Stimulated activated CD8-positive, alpha-beta memory T cell treated with anti-CD3 and anti-CD28 coated beads, Interleukin-7, amount 100 ng/mL, for 24 hours (primary cell): Measurements from ENCODE around the gene CBLC.

Experiments used
- DNase-seq: peaks from one replicate; pipeline ENCODE4 v3.0.0-alpha.2; 2020; ENCODE audit warnings: low read depth

The CBLC gene, protein sequence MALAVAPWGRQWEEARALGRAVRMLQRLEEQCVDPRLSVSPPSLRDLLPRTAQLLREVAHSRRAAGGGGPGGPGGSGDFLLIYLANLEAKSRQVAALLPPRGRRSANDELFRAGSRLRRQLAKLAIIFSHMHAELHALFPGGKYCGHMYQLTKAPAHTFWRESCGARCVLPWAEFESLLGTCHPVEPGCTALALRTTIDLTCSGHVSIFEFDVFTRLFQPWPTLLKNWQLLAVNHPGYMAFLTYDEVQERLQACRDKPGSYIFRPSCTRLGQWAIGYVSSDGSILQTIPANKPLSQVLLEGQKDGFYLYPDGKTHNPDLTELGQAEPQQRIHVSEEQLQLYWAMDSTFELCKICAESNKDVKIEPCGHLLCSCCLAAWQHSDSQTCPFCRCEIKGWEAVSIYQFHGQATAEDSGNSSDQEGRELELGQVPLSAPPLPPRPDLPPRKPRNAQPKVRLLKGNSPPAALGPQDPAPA

DNA sequence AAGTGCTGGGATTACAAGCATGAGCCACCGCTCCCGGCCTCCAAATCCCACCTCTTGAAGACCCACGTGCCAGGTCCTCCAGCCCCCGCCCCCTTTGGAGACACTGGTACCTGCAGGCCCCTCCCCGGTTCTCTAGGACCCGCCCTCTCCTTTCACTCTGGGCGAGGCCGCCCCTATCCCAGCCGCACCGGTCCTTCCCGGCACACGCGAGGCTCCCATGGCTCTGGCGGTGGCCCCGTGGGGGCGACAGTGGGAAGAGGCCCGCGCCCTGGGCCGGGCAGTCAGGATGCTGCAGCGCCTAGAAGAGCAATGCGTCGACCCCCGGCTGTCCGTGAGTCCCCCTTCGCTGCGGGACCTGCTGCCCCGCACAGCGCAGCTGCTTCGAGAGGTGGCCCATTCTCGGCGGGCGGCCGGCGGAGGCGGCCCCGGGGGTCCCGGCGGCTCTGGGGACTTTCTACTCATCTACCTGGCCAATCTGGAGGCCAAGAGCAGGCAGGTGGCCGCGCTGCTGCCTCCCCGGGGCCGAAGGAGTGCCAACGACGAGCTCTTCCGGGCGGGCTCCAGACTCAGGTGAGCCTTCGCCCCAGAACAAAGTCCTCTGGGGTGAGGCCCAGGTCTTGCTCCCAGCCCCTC is at the start of gene CBLC:
CBLC (plus strand) TSS at position 176 of the 633 bp plus-strand sequence; CDS start at position 218, 42 bp downstream.
- DNase-seq: no peak

DNA sequence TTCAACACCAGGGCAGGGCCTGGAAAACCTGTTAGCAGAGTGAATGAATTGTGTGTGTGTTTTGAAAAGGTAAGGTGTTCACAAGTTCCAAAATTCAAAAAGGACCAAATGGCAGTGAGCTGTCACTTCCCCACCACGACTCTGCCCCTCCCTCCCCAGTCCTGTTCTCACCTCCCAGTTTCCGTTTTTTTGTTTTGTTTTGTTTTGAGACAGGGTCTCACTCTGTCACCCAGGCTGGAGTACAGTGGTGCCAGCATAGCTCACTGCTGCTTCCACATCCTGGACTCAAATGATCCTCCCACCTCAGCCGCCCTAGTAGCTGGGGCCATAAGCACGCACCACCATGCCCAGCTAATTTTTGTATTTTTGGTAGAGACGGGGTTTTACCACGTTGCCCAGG is 49.5 kb upstream of the CBLC start:
- no peak for DNase-seq

DNA sequence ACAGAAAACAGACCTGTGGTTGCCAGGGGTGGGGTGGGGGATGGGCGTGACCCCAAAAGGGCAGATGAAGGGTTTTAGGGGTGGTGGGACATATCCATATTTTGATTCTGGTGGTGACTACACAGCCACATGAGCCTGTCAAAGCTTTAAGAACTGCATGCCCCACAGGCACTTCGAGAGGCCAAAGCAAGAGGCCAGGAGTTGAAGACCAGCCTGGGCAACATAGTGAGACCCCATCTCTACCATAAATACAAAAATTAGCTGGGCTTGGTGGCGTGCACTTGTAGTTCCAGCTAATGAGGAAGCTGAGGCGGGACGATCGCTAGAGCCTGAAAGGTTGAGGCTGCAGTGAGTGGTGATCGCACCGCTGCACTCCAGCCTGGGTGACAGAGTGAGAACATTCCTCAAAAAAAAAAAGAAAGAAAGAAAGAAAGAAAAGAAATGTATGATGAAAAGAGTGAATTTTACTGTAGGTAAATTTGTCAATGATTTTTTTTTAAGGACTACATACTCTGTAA is 48.1 kb upstream of the CBLC start:
- no peak for DNase-seq

DNA sequence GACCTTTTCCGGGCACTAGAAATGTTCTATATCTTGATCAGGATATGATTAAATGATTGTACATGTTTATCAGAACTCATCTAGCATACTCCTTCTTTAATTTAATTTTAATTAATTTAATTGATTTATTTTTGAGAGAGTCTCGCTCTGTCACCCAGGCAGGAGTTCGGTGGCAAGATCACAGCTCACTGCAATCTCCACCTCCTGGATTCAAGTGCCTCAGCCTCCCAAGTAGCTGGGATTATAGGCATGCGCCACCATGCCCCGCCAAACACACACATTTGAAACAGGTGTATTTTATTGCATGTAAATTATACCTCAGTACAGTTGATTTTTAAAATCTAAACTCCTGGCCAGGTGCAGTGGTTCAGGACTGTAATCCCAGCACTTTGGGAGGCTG is 46.6 kb upstream of the CBLC start:
- DNase-seq: no peak

DNA sequence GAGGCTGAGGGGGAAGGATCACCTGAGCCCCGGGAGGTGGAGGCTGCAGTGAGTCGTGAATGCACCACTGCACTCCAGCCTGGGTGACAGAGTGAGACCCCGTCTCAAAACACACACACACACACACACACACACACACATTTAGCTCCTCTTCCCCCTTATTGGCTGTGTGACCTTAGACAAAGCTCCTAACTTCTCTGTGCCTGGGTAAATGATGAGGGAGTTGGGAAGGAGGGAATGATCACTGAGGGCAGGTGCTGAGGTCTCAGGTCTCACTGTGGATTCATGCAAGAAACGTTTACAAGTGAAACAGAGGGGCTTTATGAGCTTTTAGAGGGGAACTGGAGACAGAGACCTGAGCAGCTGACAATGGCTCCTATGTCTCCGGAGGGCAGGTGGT is 46.1 kb upstream of the CBLC start:
- DNase-seq: no peak

DNA sequence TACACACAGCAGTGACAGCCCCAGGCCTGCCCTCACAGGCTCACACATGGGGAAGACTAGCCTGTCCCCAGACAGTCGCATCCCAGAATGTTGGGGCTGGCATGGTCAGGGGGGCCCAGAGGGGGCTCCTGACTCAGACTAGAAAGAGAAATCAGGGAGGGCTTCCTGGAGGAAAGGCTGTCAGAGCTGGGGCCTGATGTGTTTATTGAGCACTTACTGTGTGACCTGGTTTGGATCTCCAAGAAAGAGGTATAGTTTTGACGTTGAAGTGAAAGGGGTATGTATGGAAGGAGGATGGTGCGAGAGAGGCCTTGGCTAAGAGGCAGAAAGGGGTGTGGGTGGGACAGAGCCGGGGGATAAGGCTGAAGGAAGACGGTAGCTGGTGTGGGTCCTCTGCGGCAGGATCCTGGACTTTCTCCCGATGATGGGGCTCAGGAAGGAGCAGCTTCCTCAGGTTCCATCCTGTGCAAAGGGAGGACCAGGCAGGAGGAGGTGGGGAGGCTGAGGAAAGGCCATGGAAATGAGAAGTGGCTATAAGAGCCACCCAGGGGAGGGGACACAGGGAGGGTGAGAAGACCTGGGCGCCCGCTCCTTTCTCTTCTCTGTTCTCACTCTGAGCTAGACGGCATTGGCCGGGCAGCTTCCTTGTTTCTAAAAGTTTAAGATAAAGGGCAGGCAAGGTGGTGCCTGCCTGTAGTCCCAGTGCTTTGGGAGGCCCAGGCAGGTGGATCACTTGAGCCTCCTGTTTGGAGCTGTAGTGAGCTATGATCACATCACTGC is 45.3 kb upstream of the CBLC start:
- no peak for DNase-seq

DNA sequence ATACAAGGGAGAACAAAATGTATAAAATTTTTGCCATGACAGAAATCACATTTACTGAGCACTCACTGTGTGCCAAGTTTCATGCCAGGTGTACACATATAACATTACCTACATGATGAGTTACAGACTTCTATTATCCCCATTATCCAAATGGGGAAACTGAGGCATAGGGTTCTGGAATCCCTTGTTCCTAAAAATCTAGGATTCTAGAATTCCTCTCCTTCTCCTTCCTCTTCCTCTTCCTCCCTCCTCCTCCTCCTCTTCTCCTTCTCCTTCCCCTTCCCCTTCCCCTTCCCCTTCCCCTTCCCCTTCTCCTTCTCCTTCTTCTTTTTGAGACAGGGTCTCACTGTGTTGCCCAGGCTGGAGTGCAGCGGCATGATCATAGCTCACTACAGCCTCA is 43.3 kb upstream of the CBLC start:
- DNase-seq: no peak

DNA sequence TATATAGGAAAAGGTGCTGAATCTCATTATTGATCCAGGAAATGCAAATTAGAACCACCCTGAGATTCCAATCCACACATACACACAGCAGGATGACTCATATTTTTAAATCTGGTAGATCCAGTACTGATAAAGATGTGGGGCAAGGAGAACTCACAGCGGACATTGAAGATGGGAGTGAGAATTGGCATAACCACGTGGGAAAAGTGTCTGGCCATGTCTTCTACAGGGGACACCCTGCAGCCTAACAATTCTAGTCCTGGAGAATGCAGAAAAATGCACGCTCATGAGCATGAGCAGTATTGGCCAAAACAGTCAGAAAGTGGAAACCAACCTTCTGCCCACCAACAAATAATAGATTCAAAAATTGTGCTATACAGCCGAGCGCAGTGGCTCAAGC is 42.7 kb upstream of the CBLC start:
- DNase-seq: no peak

DNA sequence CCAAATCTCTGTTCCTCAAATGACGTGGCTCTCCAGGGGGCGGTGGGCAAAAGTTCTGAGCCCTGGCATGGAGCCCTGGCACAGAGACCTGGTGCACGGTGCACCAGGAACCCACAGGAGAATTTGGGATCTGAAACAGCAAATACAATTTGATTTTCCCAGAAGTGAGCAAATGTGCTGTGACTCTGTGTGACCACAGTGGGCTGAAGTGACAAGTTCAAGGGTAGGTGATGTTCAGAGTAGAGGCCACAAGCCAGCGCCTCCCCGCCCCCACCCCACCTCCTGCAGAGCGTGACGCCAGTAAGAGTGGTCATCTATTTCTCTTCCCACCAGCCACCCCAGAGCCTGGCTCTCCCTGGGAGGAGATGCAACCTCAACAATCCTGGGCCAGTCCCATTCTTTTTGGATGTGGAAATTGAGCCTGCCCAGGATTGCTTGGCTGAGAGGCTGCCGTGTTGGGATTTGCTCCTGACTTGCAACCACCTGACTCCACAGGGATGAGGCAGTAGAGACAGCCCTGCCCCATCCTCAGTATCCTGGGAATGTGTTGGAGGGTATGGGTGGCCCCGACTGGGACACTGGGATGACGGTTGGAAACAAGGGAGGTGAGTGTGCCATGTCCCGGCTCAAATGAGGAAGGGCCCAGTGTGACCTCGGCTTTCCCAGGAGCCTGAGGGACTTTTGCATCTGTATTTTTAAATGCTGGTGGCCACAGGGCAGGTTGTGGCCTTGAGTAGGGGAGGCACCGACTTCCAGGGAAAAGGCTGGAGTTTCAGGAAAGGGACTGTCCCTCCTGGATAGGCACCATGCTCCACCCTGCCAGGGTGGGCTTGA is 40.2 kb upstream of the CBLC start:
- no peak for DNase-seq

DNA sequence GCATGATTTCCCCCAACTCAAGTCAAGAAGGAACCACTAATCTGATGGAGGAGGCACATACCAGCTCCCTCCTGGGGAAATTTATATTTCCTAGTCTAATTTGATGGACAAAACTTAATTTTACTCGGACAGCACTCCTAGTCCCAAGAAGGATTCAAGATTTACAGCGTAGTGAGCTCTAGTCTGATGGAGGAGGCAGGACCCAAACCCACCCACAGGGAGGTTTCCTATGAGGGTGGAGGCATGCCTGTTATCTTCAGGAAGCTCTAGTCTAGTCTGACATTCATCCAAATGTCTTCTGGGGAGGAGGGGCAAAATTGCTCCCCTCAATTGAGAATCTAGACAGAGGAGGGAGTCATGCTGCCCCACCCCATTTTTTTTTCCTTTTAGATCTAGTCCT is 39.6 kb upstream of the CBLC start:
- DNase-seq: no peak

DNA sequence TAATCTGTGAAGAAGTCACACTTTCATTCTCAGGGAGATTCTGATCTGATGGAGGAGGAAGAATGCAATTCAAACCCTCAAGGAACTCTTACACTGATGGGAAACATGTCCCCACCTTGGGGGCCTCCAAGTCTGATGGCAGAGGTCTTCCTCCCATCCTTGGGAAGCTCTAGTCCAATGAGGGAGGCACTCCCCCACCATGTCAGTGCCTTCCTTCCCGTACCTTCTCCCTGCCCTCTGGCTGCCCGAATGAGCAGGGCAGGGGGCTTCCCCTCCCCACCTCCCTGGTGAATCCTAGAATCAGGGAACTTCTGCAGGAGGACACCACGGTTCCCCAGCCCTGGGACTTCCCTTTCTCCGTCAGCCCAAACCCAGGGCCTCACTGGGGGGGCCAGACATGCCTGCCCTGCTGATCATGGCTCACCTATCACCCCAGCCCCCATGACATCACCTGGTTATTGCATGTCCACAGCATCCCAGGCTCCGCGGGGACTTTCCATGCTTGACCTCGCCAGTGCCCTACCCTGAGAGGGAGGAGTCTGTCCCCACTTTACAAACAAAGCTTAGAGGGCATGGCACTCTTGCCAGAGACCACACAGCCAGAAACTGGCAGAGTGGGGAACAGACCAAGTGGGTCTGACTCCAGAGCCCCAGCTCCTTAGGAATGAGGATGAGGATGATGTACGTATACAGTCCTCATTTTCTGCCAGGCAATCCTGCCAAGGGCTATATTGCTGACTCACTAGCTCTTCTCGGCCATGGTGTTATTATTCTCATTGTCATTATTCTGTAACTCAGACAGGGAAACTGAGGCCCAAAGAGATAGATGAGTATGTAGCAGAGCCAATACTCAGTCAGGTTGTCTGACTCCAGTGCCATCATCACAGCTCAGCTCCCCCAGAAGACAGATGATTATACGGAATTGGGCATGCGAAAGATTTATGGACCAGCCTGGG is 38.8 kb upstream of the CBLC start:
- DNase-seq: no peak

DNA sequence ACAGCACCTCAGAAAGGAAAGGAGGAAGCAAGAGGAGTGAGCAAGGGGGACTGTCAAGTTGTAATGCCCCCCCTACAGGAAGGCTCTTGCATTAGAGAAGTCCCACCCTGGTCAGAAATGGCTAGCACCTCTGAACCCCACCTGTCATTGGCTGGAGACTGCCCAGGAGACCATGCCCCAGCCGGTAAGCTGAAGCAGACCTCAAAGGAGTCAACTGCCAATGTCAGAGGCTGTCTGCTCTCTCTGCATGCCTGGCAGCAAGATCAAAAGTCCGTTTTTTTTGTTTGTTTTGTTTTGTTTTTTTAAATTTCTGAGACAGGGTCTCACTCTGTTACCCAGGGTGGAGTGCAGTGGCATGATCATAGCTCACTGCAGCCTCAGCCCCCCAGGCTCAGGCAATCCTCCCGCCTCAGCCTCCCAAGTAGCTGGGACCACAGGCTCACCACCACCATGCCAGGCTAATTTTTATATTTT is 37.3 kb upstream of the CBLC start:
- DNase-seq: no peak

DNA sequence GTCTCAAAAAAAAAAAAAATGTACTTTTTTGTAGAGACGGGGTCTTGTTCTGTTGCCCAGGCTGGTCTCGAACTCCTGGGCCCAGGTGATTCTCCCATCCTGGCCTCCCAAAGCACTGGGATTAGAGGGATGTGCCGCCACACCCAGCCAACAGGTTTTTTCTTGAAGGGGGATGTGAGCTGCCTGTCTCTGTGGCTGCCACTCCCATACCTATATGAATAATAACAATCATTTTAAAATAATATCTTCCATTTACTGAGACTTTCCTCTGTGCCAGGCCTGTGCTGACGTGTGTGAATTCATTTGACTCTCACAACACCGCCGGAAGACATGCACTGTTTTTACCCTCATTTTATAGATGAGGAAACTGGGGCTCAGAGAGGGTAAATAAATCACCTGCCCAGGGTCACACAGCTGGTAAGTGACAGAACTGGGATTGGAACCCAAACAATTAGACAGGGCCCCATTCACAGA is 36.4 kb upstream of the CBLC start:
- DNase-seq: no peak

DNA sequence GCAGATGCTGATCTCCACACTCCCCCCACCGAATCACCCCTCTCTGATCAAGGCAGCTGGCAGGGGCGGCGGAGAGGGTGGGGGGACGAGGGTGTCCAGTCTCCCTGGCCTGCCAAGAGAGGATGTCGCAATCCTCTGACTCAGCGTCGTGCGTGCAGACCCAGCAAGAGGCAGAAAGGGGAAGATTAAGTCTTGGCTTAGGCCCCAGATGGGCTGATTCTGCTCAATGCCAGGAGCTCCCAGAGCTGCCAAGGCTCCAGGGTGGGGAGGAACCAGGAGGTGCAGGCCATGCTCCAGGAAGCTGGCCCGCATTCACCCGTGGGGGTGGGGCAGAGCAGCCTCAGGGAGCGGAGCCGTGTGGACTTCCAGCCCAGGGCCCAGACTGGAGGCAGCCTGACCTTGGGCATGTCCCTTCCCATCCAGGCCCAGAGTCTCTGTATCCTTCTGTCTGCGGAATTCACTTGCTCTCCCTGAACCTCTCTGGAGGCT is 35.8 kb upstream of the CBLC start:
- DNase-seq: no peak

DNA sequence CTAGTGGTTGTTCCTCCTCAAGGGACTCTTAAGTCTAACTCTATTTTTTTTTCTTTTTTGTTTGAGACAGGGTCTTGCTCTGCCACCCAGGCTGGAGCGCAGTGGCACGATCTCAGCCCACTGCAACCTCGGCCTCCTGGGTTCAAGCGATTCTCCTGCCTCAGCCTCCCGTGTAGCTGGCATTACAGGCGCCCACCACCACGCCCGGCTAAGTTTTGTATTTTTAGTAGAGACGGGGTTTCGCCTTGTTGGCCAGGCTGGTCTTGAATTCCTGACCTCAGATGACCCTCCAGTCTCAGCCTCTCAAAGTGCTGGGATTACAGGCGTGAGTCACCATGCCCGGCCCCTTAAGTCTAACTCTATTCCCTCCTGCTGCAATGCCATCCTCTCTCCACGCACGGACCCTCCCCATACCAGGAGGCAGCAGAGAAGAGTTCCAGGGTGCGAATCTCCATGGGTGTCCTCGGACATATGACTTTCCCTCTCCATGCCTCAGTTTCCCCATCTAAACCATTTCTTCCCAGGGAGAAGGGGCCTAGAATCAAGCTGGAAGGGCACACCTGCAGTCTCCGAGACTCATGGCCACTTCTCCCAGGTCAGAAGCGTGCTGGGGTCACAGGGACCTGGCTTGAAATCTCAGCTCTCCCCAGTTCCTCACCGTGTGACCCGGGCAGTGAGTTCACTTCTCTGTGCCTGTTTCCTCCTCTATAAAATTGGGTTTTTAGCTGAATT is 35.2 kb upstream of the CBLC start:
- DNase-seq: no peak

DNA sequence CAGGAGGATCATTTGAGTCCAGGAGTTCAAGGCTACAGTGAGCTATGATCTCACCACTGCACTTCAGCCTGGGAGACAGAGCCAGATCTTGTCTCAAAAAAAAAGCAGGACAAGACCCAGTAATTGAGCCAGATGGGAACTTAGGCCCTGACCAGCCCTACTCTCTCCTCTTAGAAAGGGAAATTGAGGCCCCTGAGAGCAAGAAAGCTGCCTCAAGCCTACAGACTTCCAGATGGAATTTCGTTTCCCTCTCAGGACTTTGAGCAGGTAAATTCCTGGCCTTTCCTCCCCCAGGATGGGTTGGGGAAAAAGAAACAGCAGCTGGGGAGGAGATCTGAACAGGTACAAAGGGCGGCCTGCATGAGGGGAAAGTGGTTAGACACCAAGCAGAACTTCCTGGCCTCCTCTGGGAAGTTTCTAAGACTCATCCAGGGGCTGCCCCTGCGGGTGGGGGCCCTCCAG is 32.8 kb upstream of the CBLC start:
- DNase-seq: no peak

DNA sequence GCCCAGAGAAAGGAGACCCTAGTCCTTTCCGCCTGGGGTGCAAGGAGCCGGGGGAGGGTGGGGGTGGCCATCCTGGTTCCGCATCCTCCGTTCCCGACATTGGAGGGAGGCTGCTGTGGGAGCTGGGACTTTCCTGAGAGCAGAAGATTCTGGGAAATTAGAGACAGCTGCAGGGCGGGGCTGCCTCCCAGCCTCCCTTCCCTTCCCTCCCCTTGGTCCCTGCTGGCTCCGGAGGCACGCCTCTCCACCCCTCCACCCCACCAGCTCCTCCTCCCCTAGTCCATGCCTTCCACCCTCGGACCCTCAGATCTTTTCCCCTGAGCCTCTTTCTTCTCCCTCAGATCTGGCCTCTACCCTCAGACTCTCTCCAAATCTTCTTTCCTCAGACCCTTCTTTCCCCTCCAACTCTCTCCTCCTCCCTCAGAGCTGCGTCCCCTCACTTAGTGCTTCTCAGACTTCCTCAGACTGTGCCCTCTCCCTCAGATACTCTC is 32.3 kb upstream of the CBLC start:
- DNase-seq: no peak

DNA sequence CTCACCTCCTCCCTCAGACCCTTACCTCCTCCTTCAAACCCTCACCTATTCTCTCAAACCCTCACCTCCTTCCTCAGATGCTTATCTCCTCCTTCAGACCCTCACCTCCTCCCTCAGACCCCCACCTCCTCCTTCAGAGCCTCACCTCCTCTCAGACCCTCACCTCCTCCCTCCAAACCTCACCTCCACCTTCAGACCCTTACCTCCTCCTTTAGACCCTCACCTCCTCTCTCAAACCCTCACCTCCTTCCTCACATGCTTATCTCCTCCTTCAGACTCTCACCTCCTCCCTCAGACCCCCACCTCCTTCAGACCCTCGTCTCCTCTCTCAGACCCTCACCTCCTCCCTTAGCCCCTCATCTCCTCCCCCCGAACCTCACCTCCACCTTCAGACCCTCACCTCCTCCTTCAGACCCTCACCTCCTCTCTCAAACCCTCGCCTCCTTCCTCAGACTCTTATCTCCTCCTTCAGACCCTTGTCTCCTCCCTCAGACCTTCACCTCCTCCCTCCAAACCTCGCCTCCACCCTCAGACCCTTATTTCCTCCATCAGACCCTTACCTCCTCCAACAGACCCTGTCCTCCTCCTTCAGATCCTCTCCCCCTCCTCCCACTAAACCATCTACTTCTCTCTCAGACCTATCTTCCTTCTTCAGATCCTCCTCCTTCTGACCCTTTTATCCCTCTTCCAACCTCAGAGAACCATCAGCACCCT is 31.6 kb upstream of the CBLC start:
- DNase-seq: no peak

DNA sequence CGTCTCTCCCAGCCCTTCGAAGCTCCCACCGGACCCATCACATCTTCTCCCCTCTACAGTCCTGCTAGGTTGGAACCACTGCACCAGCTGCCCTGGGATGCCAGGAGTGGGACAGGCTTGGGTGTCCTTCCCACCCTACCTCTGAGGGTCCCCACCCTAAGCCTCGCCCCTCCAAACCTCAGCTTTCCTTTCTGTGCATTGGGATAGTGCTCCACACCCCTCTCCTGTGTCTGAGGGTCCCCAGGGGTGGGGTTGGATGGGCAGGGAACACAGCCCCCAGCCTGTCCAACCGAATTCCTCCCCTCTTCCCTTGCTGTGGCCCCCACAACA is 31.1 kb upstream of the CBLC start:
- DNase-seq: no peak
